Kidney epithelial cell (primary cell): ENCODE data around the gene PPAT. TPM values are rescaled to one million over a fixed set of nuclear protein-coding genes. Genes with fewer than 3 reads are reported as not detected.

Source experiments
- DNase-seq: peaks from one replicate; pipeline ENCODE4 v3.0.0-alpha.2; 2010; ENCODE audit warnings: low read depth
- H3K27me3 ChIP-seq: 2 replicates; pipeline ENCODE4 v1.6.0; 2011; ENCODE audit warnings: low read length; ENCODE audit not compliant: control insufficient read depth, insufficient read depth
- H3K36me3 ChIP-seq: 2 replicates; pipeline ENCODE4 v1.5.1; 2011; ENCODE audit warnings: low read length; ENCODE audit not compliant: control insufficient read depth, insufficient read depth
- H3K4me3 ChIP-seq: 2 replicates; pipeline ENCODE4 v1.5.1; 2011; ENCODE audit warnings: low read depth, mild to moderate bottlenecking, control low read depth, low read length
- total RNA-seq: library from RNA; depleted of rRNA; stranded (reverse); fragments of >200 nt; gene quantifications from 2 replicates; pipeline ENCODE4 v1.2.3, GENCODE V29; 2015
- TF ChIP-seq, protein P1 (sequence below): IDR thresholded peaks from 2 replicates; pipeline ENCODE4 v1.5.1; 2011; ENCODE audit warnings: mild to moderate bottlenecking, moderate library complexity, low read length, control low read depth, inconsistent platforms; ENCODE audit not compliant: insufficient read depth, poor library complexity, severe bottlenecking

PPAT gene
- total RNA-seq, 1 donor from 2014 or later = 15.5 TPM

DNA sequence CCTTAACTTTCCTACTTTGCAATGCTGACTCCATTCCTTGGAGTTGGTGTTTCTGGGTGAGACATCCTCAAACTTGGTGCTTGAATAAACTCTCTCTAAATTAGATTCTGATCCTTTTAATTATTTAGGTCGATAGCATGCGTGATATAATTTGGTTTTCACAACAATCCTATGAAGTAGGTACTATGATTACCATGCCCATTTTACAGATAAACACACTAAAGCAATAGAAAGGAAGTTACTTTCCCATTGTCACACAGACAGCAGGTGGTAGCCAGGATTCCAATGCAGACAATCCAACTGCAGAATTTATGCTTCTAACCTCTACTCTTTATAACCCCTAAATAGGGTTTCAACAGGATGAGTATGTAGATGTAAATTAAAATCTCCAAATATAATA lies 26.4 kb downstream of the PPAT start:
- Histone ChIP-seq H3K36me3 (peaks cover 2% of the 10 kb centered on the region), H3K4me3 (no peak overlapping the region), H3K27me3 (no peaks in the 10 kb centered on the region)
- TF ChIP-seq, protein P1, sequence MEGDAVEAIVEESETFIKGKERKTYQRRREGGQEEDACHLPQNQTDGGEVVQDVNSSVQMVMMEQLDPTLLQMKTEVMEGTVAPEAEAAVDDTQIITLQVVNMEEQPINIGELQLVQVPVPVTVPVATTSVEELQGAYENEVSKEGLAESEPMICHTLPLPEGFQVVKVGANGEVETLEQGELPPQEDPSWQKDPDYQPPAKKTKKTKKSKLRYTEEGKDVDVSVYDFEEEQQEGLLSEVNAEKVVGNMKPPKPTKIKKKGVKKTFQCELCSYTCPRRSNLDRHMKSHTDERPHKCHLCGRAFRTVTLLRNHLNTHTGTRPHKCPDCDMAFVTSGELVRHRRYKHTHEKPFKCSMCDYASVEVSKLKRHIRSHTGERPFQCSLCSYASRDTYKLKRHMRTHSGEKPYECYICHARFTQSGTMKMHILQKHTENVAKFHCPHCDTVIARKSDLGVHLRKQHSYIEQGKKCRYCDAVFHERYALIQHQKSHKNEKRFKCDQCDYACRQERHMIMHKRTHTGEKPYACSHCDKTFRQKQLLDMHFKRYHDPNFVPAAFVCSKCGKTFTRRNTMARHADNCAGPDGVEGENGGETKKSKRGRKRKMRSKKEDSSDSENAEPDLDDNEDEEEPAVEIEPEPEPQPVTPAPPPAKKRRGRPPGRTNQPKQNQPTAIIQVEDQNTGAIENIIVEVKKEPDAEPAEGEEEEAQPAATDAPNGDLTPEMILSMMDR = no peak
- DNase-seq = no peak

DNA sequence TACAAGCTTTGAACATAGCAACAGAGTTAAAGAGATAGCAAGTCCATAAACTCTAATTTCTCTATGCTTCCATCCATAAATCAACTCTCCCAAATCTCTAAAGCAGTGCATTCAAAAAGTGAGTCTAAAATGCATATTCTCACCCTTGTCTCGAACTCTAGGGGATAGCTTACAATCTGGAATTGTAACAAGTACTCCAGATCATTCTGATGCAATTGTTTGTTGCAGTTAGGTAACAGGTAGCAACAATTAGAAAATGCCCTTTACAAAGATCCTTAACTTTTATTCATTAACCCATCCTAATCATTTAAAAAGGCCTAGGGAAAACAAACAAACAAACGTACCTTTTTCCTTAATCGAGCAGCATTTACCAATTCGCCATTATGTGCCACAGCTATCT lies 29.3 kb downstream of the PPAT start:
- no peak for DNase-seq
- Histone ChIP-seq H3K27me3 (no peaks in the 10 kb centered on the region), H3K4me3 (no peak overlapping the region), H3K36me3 (peaks cover 2% of the 10 kb centered on the region)
- TF ChIP-seq, protein P1 = no peak

DNA sequence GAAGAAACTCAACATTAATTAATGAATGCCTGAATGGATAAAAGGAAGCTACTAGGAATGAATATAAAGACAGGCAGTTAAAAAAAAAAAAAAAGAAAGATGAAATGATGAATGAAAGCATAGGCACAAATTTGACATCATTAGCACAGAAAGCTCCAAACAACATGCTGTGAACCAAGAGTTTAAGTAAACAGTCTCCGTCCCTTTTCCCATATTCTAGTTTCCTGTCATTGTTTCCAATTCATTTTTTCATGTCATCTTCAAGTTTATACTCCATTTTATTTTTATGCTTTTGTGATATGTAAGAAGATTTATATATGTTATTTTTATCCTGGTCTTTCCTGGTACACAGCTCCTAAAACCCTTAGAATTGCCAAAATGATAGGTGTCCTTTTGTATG lies 30.4 kb downstream of the PPAT start:
- H3K27me3 ChIP-seq = no peaks in the 10 kb centered on the region
- TF ChIP-seq, protein P1 = no peak
- peaks cover 2% of the 10 kb centered on the region for H3K36me3 ChIP-seq
- no peak overlapping the region for H3K4me3 ChIP-seq
- no peak for DNase-seq

- TF ChIP-seq, protein P1 = no peak
- no peak for DNase-seq
- peaks cover 2% of the 10 kb centered on the region for H3K36me3 ChIP-seq
These were observed 34.9 kb downstream of the PPAT start for GRCh38 chr4:56400560-56400959.

GRCh38 chr4:56391270-56391669 lies 44.1 kb downstream of the PPAT start:
- Histone ChIP-seq H3K27me3 (no peaks in the 10 kb centered on the region), H3K4me3 (no peak overlapping the region), H3K36me3 (no peaks in the 10 kb centered on the region)
- TF ChIP-seq, protein P1 = no peak
- no peak for DNase-seq

More at GRCh38 chr4:56400560-56400959, 34.9 kb downstream of the PPAT start:
- no peaks in the 10 kb centered on the region for H3K27me3 ChIP-seq
- H3K4me3 ChIP-seq = no peak overlapping the region

DNA sequence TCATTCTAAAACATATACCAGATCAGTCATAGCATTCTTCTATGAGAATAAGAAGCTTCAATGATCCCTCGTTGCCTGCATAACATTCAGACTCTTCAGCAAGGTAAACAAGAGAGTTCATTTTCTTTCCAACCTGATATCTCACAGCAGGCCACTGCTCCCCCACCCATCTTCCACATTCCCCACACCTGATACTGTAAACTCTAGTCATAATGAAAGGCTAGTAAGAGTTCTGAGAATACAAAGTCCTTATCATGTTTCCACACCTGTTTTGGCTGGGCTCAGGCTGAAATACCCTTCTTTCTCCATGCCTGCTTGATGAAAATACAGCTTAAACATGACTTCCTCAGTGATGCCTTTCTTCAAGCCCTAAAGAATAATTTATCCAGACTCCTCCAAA lies 45.9 kb downstream of the PPAT start:
- H3K27me3 ChIP-seq = no peaks in the 10 kb centered on the region
- no peak overlapping the region for H3K4me3 ChIP-seq
- no peak for DNase-seq
- H3K36me3 ChIP-seq = no peaks in the 10 kb centered on the region
- TF ChIP-seq, protein P1 = no peak
